ENCODE data around the gene VRK3.
"Not testable (repeated sequence)": the region's sequence is repeated elsewhere in the genome, so short reads cannot be mapped to it uniquely, and the experiment has no call there.

VRK3 gene

GRCh38 chr19:50025022-50025793 is at the start of gene VRK3:
Gene VRK3, minus strand, starts transcription at chr19:50025372. Its CDS starts 9,210 bp downstream, at chr19:50016162.
- DNase-seq (ENCODE audit: low read depth in 2 of 2) = peak; percentile 97 to 99

- not testable (repeated sequence) for DNase-seq (ENCODE audit: low read depth in 2 of 2)
Measured at GRCh38 chr19:50068382-50068781, 43.2 kb upstream of the VRK3 start.

GRCh38 chr19:50067575-50067974 is 42.4 kb upstream of the VRK3 start:
- DNase-seq (ENCODE audit: low read depth in 2 of 2) = no peak

GRCh38 chr19:50065938-50066337 is 40.8 kb upstream of the VRK3 start:
- DNase-seq (ENCODE audit: low read depth in 2 of 2) = no peak

GRCh38 chr19:50061650-50062049 is 36.5 kb upstream of the VRK3 start:
- DNase-seq (ENCODE audit: low read depth in 2 of 2) = no peak

- no peak for DNase-seq (ENCODE audit: low read depth in 2 of 2)
Measured at GRCh38 chr19:50060107-50060506, 34.9 kb upstream of the VRK3 start.

- no peak for DNase-seq (ENCODE audit: low read depth in 2 of 2)
Measured at GRCh38 chr19:50059045-50059444, 33.9 kb upstream of the VRK3 start.

GRCh38 chr19:50058425-50058824 is 33.3 kb upstream of the VRK3 start:
- no peak for DNase-seq (ENCODE audit: low read depth in 2 of 2)

- DNase-seq (ENCODE audit: low read depth in 2 of 2) = no peak
Measured at GRCh38 chr19:50053119-50053518, 27.9 kb upstream of the VRK3 start.

GRCh38 chr19:50051964-50052363 is 26.8 kb upstream of the VRK3 start:
- no peak for DNase-seq (ENCODE audit: low read depth in 2 of 2)

- DNase-seq (ENCODE audit: low read depth in 2 of 2) = not testable (repeated sequence)
Measured at GRCh38 chr19:50051228-50051895, 26.2 kb upstream of the VRK3 start.

GRCh38 chr19:50050406-50051227 is 25.4 kb upstream of the VRK3 start:
- DNase-seq (ENCODE audit: low read depth in 2 of 2) = peak; percentile 84 to 88

GRCh38 chr19:50047671-50048070 is 22.5 kb upstream of the VRK3 start:
- no peak for DNase-seq (ENCODE audit: low read depth in 2 of 2)

- peak; percentile 20 to 28 for DNase-seq (ENCODE audit: low read depth in 2 of 2)
Measured at GRCh38 chr19:50046649-50047503, 21.7 kb upstream of the VRK3 start.

GRCh38 chr19:50044922-50045321 is 19.8 kb upstream of the VRK3 start:
- DNase-seq (ENCODE audit: low read depth in 2 of 2) = no peak

- DNase-seq (ENCODE audit: low read depth in 2 of 2) = no peak
Measured at GRCh38 chr19:50043967-50044366, 18.8 kb upstream of the VRK3 start.

- DNase-seq (ENCODE audit: low read depth in 2 of 2) = no peak
Measured at GRCh38 chr19:50042363-50043024, 17.3 kb upstream of the VRK3 start.

- DNase-seq (ENCODE audit: low read depth in 2 of 2) = no peak
Measured at GRCh38 chr19:50040967-50041366, 15.8 kb upstream of the VRK3 start.

GRCh38 chr19:50039968-50040367 is 14.8 kb upstream of the VRK3 start:
- no peak for DNase-seq (ENCODE audit: low read depth in 2 of 2)

- no peak for DNase-seq (ENCODE audit: low read depth in 2 of 2)
Measured at GRCh38 chr19:50036908-50037307, 11.7 kb upstream of the VRK3 start.

- DNase-seq (ENCODE audit: low read depth in 2 of 2) = no peak
Measured at GRCh38 chr19:50030937-50031336, 5.8 kb upstream of the VRK3 start.

All from stimulated activated CD8-positive, alpha-beta memory T cell treated with anti-CD3 and anti-CD28 coated beads, Interleukin-7, amount 100 ng/mL, for 4 hours (primary cell).